Measurements from ENCODE around the gene CCDC134. TPM values are rescaled to one million over a fixed set of nuclear protein-coding genes. Genes with fewer than 3 reads are reported as not detected.

The CCDC134 gene
- total RNA-seq = 1 to 10 TPM; 2.6 to 5.2 (median 3.4) TPM
- long read RNA-seq, partial matches to known transcripts = 0 of 1 reads
- long read RNA-seq, other reads (novel, unspliced or antisense) = 0 of 1 reads

DNA sequence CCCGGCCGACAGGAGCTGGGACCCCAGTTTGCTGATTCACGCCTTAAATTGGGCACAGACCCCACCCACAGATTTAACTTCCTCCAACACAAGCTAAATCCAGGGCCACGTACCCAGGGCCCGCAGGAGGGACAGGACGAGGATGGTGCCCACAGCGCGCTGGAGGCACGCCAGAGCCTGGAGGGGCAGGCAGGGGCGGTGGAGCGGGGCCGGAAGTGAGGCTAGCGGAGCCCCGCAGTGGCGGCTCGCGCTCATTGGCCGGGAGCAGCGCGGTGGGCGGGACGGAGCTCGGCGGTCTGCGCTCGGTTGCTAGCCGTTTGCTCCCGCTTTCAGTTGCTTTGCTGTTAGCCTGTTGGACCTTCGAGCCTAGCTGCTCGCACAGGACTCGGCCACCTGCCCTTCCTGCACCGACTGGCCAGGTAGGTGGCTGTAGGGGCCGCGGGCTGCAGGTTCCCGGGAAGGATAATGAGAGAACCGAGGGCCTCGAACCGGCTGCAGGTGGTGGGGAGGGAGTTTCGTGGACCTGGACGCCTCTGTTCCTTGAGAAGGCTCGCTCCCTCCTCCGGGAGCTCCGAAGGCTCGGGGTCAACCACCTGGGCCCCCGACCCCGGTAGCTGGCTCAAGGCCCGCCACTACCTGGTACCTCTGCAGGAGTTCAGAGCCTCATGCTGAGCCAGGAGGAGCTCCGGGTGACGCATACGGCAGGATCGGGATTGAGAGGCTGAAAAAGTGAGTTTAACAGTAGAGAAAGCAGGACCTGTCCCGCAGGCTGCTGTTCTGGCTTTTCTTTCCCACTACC, at the start of gene CCDC134:
TSS of gene CCDC134 (plus strand) at position 332 of the 799 bp plus-strand sequence. CDS start 8,212 bp downstream, outside the sequence.
- peak within 1 kb of the TSS; percentile 70 to 87 (median 71) for H3K27ac ChIP-seq
- TF ChIP-seq, protein P1, sequence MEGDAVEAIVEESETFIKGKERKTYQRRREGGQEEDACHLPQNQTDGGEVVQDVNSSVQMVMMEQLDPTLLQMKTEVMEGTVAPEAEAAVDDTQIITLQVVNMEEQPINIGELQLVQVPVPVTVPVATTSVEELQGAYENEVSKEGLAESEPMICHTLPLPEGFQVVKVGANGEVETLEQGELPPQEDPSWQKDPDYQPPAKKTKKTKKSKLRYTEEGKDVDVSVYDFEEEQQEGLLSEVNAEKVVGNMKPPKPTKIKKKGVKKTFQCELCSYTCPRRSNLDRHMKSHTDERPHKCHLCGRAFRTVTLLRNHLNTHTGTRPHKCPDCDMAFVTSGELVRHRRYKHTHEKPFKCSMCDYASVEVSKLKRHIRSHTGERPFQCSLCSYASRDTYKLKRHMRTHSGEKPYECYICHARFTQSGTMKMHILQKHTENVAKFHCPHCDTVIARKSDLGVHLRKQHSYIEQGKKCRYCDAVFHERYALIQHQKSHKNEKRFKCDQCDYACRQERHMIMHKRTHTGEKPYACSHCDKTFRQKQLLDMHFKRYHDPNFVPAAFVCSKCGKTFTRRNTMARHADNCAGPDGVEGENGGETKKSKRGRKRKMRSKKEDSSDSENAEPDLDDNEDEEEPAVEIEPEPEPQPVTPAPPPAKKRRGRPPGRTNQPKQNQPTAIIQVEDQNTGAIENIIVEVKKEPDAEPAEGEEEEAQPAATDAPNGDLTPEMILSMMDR (IDR thresholded peaks at IDR 0.05) = no peak
- TF ChIP-seq POLR2A (IDR thresholded peaks at IDR 0.05) = peak; percentile 95
- DNase-seq = peak; percentile 94 to 95 (median 94)
- H3K9me3 ChIP-seq = no peaks in the 10 kb centered on the region
- peaks cover 0 to 13% (median 4%) of the 10 kb centered on the region in 4 donors for H3K4me1 ChIP-seq
- no peaks in the 10 kb centered on the region for H3K27me3 ChIP-seq
- WGBS (ENCODE audit: insufficient coverage, low coverage, low lambda C conversion rate, missing lambda C conversion rate) = 0% methylated on average over 5 of the region's 52 CpGs
- peak; percentile 98 to 99 (median 98) for ATAC-seq
- peak within 1 kb of the TSS; percentile 68 to 94 (median 82) for H3K4me3 ChIP-seq
- no peaks in the 10 kb centered on the region for H3K36me3 ChIP-seq
- intact Hi-C loops (cut with DNase I) = no loop called here

DNA sequence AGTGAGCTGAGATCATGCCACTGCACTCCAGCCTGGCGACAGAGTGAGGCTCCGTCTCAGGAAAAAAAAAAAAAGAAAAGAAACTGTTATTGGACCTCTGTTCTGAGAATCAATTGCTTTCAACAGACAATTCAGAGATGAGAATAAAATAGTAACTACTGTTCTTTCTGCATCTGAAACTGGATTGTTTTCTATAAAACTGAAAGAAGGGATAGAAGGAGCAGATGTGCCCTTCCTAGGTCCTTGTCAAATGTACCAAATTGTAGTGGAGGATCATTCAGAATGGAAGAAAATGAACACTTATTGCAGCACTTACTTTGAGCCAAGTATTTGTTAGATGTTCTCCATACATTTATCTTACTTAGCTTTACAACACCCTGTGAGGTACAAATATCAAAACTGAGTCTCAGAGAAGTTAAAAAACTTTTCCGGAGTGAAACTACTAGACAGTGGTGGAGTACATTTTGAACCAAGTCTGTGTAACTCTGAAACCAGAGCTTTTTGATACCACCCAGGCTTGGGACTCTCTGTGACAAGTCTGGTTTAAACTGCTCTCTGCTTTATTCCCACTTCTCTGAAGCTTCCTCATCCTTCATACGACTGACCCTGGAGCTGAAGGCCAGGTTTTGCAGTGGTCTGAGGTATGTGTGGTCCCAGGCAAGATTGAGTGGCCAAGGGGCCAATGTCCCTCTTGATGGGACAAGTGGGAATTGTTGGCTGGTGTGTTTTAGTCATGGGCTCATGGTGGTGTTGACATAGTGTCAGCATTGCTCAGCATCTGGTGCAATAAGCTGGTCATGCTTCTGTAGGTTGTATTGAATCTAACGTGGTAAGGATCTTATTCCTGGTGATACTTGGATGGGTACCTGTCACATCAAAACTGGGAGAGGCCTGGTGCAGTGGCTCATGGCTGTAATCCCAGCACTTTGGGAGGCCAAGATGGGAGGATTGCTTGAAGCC, 48.2 kb upstream of the CCDC134 start:
- Histone ChIP-seq H3K36me3 (no peaks in the 10 kb centered on the region), H3K27ac (no peak overlapping the region), H3K9me3 (no peaks in the 10 kb centered on the region), H3K4me1 (no peaks in the 10 kb centered on the region), H3K4me3 (no peak overlapping the region), H3K27me3 (no peaks in the 10 kb centered on the region)
- 78% methylated on average over 5 of the region's 5 CpGs for WGBS (ENCODE audit: insufficient coverage, low coverage, low lambda C conversion rate, missing lambda C conversion rate)
- ATAC-seq (no peak), DNase-seq (no peak)
- intact Hi-C loops (cut with DNase I) = no loop called here
- TF ChIP-seq, protein P1 (IDR thresholded peaks at IDR 0.05) = no peak
- TF ChIP-seq POLR2A (IDR thresholded peaks at IDR 0.05) = no peak

DNA sequence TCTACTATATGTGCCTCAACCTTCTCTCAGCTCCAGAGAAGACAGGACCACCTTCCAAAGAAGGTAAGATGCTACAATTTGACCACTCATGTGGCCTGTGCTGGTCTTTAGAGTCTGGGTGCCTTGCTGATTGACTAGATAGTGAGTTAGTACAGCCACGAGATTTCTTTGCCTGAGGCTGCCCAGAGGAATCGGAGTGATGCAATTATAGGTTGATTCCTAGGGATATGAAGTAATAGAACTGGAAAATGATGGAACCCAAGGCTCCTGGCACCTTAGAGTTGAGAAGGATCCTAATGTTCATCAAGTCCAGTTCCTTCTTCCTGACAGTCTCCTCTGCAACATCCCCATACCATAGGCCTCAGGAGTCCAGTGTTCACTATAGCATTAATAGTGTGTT, 46.5 kb upstream of the CCDC134 start:
- no peak for DNase-seq
- TF ChIP-seq, protein P1 (IDR thresholded peaks at IDR 0.05) = no peak
- TF ChIP-seq POLR2A (IDR thresholded peaks at IDR 0.05) = no peak
- no peaks in the 10 kb centered on the region for H3K4me1 ChIP-seq
- H3K36me3 ChIP-seq = no peaks in the 10 kb centered on the region
- no peak overlapping the region for H3K27ac ChIP-seq
- WGBS (ENCODE audit: insufficient coverage, low coverage, low lambda C conversion rate, missing lambda C conversion rate) = 50% methylated on average over 2 of the region's 2 CpGs
- H3K27me3 ChIP-seq = no peaks in the 10 kb centered on the region
- no peak for ATAC-seq
- H3K4me3 ChIP-seq = no peak overlapping the region
- H3K9me3 ChIP-seq = no peaks in the 10 kb centered on the region
- intact Hi-C loops (cut with DNase I) = no loop called here

DNA sequence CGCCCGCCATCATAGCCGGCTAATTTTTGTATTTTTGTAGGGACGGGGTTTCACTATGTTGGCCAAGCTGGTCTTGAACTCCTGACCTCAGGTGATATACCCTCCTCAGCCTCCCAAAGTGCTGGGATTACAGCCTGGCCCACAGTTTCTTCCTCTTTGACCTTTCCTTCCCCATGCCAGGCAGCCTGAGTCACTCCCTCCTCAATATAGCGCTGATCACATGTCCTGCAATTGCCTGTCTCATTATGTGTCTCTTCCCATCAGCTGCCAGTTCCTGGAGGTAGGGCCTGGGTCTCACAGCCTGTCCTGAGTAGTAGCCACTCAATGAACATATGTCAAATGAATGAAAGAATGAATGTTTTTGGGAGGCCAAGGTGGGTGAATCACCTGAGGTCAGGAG, 43.0 kb upstream of the CCDC134 start:
- WGBS (ENCODE audit: insufficient coverage, low coverage, low lambda C conversion rate, missing lambda C conversion rate) = 100% methylated on average over 3 of the region's 5 CpGs
- DNase-seq = no peak
- Histone ChIP-seq H3K27me3 (no peaks in the 10 kb centered on the region), H3K4me3 (no peak overlapping the region), H3K27ac (no peak overlapping the region), H3K4me1 (no peaks in the 10 kb centered on the region), H3K9me3 (no peaks in the 10 kb centered on the region), H3K36me3 (no peaks in the 10 kb centered on the region)
- ATAC-seq = no peak
- intact Hi-C loops (cut with DNase I) = no loop called here
- TF ChIP-seq, protein P1 (IDR thresholded peaks at IDR 0.05) = no peak
